ENCODE results near the gene CCNO.

- no peak for TF ChIP-seq SCRT1 (tag by site-specific recombination; IDR thresholded peaks at IDR 0.05; ENCODE audit: borderline replicate concordance)
- peak; percentile 78; the same call in 1 of the 2 replicates for TF ChIP-seq ZBTB17 (tag by site-specific recombination; IDR thresholded peaks at IDR 0.05)
- no peak for TF ChIP-seq ZNF571 (tag by site-specific recombination; IDR thresholded peaks at IDR 0.05)
- TF ChIP-seq CTCF (tag by site-specific recombination; IDR thresholded peaks at IDR 0.05), result no peak
Measured at GRCh38 chr5:55232271-55232984, 980 bp downstream of the CCNO start.

Data from HEK293 (cell line).